ENCODE data around the gene RBBP4.
"Not testable (repeated sequence)": the region's sequence is repeated elsewhere in the genome, so short reads cannot be mapped to it uniquely, and the experiment has no call there.

The RBBP4 gene

GRCh38 chr1:32650752-32651460, at the start of gene RBBP4:
TSS of gene RBBP4 (plus strand) at chr1:32651208. CDS start at chr1:32651307, 99 bp downstream.
- peak; percentile 95 to 99 for DNase-seq (ENCODE audit: low read depth in 2 of 2)

DNA sequence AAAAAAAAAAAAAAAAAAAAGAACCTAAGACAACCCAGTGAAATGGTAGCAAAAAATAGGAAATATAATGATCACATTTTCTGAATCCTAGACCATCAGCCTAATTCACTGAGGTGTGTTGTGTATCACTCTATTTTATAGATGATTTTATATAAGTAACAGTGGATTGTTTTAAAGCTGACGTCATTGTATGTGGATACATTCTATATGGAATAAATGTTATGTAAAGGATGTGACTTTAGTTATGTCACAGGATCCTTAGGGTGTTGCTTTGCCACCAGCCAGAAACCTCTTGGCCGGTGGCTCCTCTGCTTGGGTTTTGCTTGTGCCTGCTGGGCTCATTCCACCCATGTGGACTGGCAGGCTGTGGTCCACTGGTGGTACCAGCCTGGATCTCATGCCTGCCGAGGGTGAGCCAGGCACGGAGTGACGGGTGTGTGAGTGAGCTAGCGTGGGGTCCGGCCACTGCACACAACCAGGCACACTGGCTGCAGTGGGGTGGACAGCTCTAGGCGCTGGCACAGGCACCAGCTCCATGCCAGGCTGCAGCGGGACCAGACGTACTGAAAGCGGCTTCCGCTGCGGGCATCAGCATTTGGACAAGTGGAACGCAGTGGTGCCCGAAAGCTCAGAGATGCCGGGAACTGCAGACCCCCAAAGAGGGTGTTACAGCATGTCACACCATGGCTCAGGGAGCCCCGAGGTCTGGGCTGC, 45.1 kb upstream of the RBBP4 start:
- no peak for DNase-seq (ENCODE audit: low read depth in 2 of 2)

- DNase-seq (ENCODE audit: low read depth in 2 of 2): no peak
Measured at GRCh38 chr1:32606565-32607371, 44.2 kb upstream of the RBBP4 start.

DNA sequence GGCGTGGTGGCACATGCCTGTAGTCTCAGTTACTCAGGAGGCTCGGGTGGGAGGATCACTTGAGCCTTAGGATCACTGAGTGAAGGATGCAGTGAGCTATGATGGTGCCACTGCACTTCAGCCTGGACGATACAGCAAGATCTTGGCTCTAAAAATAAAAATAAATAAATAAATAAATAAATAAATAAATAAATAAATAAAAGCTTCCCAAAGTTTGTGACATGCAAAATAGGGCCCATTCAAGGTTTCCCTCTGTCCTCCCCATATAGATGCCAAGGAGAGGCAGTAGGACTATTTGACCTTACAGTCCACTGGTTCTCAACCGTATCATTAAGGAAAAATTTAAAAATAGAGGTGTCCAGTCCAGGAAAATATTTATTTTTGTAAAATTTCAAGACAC, 41.8 kb upstream of the RBBP4 start:
- DNase-seq (ENCODE audit: low read depth in 2 of 2): no peak

DNA sequence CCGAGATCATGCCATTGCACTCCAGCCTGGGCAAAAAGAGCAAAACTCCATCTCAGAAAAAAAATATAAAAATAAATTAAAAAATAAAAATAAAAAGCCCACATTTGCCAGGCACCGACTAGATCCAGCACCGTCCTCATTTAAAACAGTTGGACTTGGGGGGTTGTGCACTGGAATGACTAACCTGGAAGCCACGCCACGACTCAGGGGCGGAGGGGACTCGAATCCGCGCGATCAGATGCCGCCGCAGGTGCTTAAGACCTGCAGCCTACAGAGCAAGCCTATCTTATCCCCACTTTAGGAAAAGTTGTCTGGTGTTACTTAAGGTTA, 39.2 kb upstream of the RBBP4 start:
- no peak for DNase-seq (ENCODE audit: low read depth in 2 of 2)

- peak; percentile 33 to 38 for DNase-seq (ENCODE audit: low read depth in 2 of 2)
Measured at GRCh38 chr1:32612189-32612881, 38.7 kb upstream of the RBBP4 start.

DNA sequence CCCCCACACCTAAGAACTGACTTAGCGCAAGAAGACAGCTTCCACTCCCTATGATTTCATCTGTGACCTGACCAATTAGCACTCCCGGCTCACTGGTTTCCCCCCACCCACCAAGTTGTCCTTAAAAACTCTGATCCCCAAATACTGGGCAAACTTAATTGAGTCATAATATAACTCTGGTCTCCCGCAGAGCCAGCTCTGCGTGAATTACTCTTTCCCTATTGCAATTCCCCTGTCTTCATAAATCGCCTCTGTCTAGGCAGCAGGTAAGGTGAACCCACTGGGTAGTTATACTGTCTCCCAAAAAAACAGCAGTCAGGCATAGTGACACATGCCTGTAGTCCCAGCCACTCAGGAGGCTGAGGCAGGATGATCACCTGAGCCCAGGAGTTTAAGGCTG, 37.5 kb upstream of the RBBP4 start:
- DNase-seq (ENCODE audit: low read depth in 2 of 2): no peak

- no peak for DNase-seq (ENCODE audit: low read depth in 2 of 2)
Measured at GRCh38 chr1:32618673-32619221, 32.3 kb upstream of the RBBP4 start.

GRCh38 chr1:32619701-32620485, 31.1 kb upstream of the RBBP4 start:
- no peak for DNase-seq (ENCODE audit: low read depth in 2 of 2)

DNA sequence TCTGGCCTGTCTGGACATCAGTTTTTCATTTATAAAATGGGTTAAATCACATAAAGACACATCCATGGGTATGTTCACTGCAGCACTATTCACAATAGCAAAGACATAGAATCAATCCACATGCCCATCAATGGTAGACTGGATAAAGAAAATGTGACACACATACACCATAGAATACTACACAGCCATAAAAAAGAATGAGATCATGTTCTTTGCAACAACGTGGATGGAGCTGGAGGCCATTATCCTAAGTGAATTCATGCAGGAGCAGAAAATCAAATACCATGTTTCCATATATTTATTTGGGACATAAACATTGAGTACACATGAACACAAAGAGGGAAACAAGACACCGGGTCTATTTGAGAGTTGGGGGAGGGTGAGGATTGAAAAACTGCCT, 28.8 kb upstream of the RBBP4 start:
- DNase-seq (ENCODE audit: low read depth in 2 of 2): no peak

DNA sequence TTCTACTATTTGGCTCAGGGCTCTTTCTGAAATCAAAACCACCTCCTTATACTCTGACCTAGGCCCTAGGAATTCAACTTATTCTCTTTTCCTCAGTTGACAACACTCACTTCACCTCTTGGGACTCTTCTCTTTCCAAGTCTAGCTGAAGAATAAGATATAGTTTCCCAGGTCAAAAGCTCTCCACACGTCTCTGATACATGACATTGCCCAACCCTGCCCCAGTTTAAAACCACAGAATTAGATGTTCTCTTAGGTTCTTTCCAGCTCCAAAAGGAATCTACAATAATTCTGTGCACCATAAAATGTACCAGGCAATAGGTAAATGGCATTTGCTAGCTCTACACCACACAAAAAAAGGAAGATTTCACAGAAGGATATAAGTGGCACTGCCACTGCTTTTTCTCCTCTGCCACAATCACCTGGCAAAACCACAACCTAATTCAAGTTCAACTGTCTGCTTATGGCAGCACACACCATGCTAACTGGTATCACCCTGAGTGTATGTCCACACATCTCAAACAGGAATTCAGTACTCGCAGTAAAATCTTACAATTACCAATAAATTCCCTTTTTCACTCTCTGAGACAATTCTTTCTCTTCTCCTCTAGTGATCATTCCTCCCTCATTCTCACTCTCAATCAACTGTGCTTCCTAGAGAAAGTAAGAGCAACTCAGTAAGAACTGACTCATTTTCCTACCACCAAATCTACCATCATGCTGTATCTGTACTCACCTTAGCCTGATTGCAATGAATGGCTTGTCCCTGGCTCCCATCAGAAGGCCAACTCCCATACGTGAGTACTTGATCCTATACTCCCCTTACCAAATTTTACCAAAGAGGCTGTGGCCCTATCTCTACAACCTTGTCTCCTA, 28.0 kb upstream of the RBBP4 start:
- DNase-seq (ENCODE audit: low read depth in 2 of 2): no peak

DNA sequence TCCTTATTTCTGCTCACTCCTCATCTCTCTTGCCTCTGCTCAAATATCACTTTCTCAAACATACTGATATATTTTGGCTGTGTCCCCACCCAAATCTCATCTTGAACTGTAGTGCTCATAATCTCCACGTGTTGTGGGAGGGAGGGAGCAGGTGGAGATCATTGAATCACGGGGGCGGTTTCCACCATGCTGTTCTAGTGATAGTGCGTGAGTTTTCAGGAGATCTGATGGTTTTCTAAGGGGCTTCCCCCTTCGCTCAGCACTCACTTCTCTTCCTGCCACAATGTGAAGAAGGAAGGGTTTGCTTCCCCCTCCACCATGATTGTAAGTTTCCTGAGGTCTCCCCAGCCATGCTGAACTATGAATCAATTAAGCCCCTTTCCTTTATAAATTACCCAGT, 27.2 kb upstream of the RBBP4 start:
- peak; percentile 17 to 19 for DNase-seq (ENCODE audit: low read depth in 2 of 2)

DNA sequence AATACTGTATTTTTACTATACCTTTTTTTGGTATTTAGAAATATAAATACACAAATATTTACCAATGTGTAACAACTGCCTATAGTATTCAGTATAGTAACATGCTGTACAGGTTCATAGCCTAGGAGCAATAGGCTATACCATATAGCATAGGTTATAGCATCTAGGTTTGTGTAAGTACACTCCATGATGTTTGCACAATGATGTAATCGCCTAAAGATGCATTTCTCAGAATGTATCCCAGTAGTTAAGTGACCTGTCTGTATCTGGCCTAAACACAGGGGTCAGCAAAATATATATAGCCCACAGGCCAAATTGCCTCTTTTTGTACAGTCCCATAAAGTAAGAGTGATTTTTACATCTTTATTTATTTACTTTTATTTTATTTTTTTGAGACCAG, 24.8 kb upstream of the RBBP4 start:
- no peak for DNase-seq (ENCODE audit: low read depth in 2 of 2)

DNA sequence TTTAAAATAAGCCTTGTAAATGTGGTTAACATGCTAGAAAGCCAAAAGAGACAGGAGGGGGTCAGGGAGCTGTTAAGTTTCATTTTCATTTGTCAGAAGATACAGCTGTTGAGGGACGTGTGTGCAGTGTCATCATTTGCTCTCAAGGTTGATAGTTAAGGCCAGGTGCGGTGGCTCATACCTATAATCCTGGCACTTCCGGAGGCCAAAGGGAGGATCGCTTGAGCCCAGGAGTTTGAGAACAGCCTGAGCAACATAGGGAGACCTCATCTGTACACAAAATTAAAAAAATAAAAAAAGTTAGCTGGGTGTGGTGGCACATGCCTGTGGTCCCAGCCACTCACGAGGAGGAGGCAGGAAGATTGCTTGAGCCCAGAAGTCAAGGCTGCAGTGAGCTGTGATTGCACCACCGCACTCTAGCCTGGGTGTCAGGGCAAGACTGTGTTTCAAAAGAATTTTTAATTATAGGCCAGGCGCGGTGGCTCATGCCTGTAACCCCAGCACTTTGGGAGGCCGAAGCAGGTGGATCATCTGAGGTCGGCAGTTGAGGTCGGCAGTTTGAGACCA, 23.3 kb upstream of the RBBP4 start:
- no peak for DNase-seq (ENCODE audit: low read depth in 2 of 2)

DNA sequence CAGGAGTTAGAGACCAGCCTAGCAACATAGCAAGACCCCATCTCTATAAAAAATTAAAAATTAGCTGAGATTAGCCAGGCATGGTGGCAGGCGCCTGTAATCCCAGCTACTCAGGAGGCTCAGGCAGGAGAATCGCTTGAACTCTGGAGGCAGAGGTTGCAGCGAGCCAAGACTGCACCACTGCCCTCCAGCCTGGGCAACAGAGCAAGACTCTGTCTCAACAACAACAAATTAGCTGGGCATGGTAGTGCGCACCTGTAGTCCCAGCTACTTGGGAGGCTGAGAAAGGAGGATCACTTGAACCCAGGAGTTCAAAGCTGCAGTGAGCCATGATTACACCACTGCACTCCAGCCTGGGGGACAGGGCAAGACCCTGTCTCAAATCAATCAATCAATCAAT, 20.8 kb upstream of the RBBP4 start:
- not testable (repeated sequence) for DNase-seq (ENCODE audit: low read depth in 2 of 2)

GRCh38 chr1:32632829-32633228, 18.2 kb upstream of the RBBP4 start:
- no peak for DNase-seq (ENCODE audit: low read depth in 2 of 2)

GRCh38 chr1:32635508-32636277, 15.3 kb upstream of the RBBP4 start:
- no peak for DNase-seq (ENCODE audit: low read depth in 2 of 2)

GRCh38 chr1:32636914-32637645, 13.9 kb upstream of the RBBP4 start:
- no peak for DNase-seq (ENCODE audit: low read depth in 2 of 2)

All from stimulated activated CD4-positive, alpha-beta T cell treated with anti-CD3 and anti-CD28 coated beads, Interleukin-15, amount 100 ng/mL, for 48 hours (primary cell).